Neural crest cell (in vitro differentiated cells): Measurements from ENCODE around the gene STIM1. TPM values are rescaled to one million over a fixed set of nuclear protein-coding genes. Genes with fewer than 3 reads are reported as not detected.

ENCODE experiments used
- DNase-seq: peaks from one replicate; pipeline ENCODE4 v3.0.0; 2021; ENCODE audit warnings: low read depth, mixed read lengths, low spot score
- H3K27ac Mint-ChIP-seq: one replicate; pipeline ENCODE4 v1.8.0; 2021; ENCODE audit warnings: mild to moderate bottlenecking, mixed read lengths; ENCODE audit not compliant: unreplicated experiment
- H3K27me3 Mint-ChIP-seq: 2 replicates; pipeline ENCODE4 v1.8.0; 2021; ENCODE audit warnings: low read depth, mild to moderate bottlenecking, mixed read lengths
- H3K36me3 Mint-ChIP-seq: 2 replicates; pipeline ENCODE4 v1.8.0; 2021; ENCODE audit warnings: low read depth, mild to moderate bottlenecking, mixed read lengths
- H3K4me1 Mint-ChIP-seq: 2 replicates; pipeline ENCODE4 v1.8.0; 2021; ENCODE audit warnings: mixed read lengths
- H3K4me3 Mint-ChIP-seq: one replicate; pipeline ENCODE4 v1.8.0; 2021; ENCODE audit warnings: mild to moderate bottlenecking, mixed read lengths
- H3K9me3 Mint-ChIP-seq: 2 replicates; pipeline ENCODE4 v1.8.0; 2021; ENCODE audit warnings: mixed read lengths
- total RNA-seq: library from RNA; stranded (reverse); gene quantifications from 2 replicates; pipeline ENCODE4 v1.2.1, GENCODE V29; 2021
- TF ChIP-seq, protein P1 (sequence below): fragments of 200-600 bp; sonication (generic); conservative IDR thresholded peaks from 2 replicates; pipeline ENCODE4 v1.5.0; 2021; ENCODE audit warnings: antibody characterized with exemption, mild to moderate bottlenecking

STIM1 gene
- total RNA-seq, 1 donor from 2014 or later: 24.4 TPM

- Mint-ChIP-seq H3K4me3 (no peak overlapping the region), H3K27ac (no peak overlapping the region), H3K27me3 (no peaks in the 10 kb centered on the region), H3K4me1 (peaks cover 22% of the 10 kb centered on the region), H3K36me3 (peaks cover 25% of the 10 kb centered on the region), H3K9me3 (no peaks in the 10 kb centered on the region)
- TF ChIP-seq, protein P1, sequence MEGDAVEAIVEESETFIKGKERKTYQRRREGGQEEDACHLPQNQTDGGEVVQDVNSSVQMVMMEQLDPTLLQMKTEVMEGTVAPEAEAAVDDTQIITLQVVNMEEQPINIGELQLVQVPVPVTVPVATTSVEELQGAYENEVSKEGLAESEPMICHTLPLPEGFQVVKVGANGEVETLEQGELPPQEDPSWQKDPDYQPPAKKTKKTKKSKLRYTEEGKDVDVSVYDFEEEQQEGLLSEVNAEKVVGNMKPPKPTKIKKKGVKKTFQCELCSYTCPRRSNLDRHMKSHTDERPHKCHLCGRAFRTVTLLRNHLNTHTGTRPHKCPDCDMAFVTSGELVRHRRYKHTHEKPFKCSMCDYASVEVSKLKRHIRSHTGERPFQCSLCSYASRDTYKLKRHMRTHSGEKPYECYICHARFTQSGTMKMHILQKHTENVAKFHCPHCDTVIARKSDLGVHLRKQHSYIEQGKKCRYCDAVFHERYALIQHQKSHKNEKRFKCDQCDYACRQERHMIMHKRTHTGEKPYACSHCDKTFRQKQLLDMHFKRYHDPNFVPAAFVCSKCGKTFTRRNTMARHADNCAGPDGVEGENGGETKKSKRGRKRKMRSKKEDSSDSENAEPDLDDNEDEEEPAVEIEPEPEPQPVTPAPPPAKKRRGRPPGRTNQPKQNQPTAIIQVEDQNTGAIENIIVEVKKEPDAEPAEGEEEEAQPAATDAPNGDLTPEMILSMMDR: no peak
- no peak for DNase-seq
These were observed 22.6 kb upstream of the STIM1 start for GRCh38 chr11:3832816-3833215.

- H3K27ac Mint-ChIP-seq: no peak overlapping the region
- no peak overlapping the region for H3K4me3 Mint-ChIP-seq
- peaks cover 21% of the 10 kb centered on the region for H3K36me3 Mint-ChIP-seq
- TF ChIP-seq, protein P1: no peak
- no peaks in the 10 kb centered on the region for H3K9me3 Mint-ChIP-seq
- peaks cover 23% of the 10 kb centered on the region for H3K4me1 Mint-ChIP-seq
- no peak for DNase-seq
- no peaks in the 10 kb centered on the region for H3K27me3 Mint-ChIP-seq
These were observed 22.0 kb upstream of the STIM1 start for GRCh38 chr11:3833449-3833848.

- H3K4me3 Mint-ChIP-seq: no peak overlapping the region
- H3K9me3 Mint-ChIP-seq: no peaks in the 10 kb centered on the region
- peaks cover 30% of the 10 kb centered on the region for H3K4me1 Mint-ChIP-seq
- DNase-seq: no peak
- TF ChIP-seq, protein P1: no peak
- H3K36me3 Mint-ChIP-seq: peaks cover 21% of the 10 kb centered on the region
- no peaks in the 10 kb centered on the region for H3K27me3 Mint-ChIP-seq
- peak overlapping the region; percentile 27 for H3K27ac Mint-ChIP-seq
These were observed 21.2 kb upstream of the STIM1 start for GRCh38 chr11:3834349-3834663.

DNA sequence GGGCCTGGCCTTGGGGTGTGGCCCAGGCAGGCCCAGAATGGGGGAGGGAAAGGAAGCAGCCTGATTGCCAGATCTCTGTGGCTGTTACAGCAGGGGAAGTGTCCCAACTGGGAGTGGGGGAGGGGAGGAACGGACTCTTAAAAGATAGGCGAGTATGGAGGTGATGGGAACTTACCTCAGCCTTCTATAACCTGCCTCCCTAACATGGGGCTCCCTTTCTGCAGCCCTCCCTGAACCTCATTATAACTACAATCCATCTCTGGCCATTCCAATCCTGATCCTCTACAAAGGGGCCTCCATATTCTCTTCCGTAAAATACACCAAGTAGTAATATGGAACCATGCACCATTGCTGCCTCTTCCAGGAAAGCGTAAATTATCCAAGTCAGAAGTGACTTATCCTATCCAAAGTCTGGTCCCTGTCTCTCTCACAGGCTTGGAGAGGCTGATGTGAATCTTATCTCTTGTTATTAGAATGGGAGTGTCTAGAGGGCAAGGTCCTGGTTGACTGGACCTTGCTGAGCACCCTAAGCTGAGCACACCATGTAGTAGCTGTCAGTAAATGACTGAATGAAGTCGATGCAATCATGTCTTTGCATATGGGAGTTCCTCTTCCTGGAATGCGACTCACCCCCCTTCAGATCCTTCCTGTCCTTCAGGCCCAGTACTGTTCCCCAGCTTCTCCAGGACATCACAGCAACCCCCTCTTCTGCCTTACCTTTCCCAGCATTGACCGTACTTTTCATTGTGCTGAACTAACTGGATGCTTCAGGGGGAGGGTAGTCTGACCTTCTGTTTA, 20.6 kb upstream of the STIM1 start:
- no peak overlapping the region for H3K27ac Mint-ChIP-seq
- H3K4me1 Mint-ChIP-seq: peaks cover 35% of the 10 kb centered on the region
- TF ChIP-seq, protein P1: no peak
- DNase-seq: no peak
- peaks cover 21% of the 10 kb centered on the region for H3K36me3 Mint-ChIP-seq
- H3K4me3 Mint-ChIP-seq: peak overlapping the region; percentile 11
- H3K27me3 Mint-ChIP-seq: no peaks in the 10 kb centered on the region
- H3K9me3 Mint-ChIP-seq: no peaks in the 10 kb centered on the region

GRCh38 chr11:3835751-3836150, 19.7 kb upstream of the STIM1 start:
- DNase-seq: no peak
- no peak overlapping the region for H3K27ac Mint-ChIP-seq
- peaks cover 17% of the 10 kb centered on the region for H3K36me3 Mint-ChIP-seq
- H3K9me3 Mint-ChIP-seq: no peaks in the 10 kb centered on the region
- TF ChIP-seq, protein P1: no peak
- peaks cover 39% of the 10 kb centered on the region for H3K4me1 Mint-ChIP-seq
- no peaks in the 10 kb centered on the region for H3K27me3 Mint-ChIP-seq
- H3K4me3 Mint-ChIP-seq: peak overlapping the region; percentile 3
